Activated CD4-positive, alpha-beta T cell treated with anti-CD3 and anti-CD28 coated beads for 1 hour (primary cell): ENCODE data around the gene ABHD11.

Source experiments
- DNase-seq: peaks from one replicate; pipeline ENCODE4 v3.0.0-alpha.2; 2020

The ABHD11 gene

DNA sequence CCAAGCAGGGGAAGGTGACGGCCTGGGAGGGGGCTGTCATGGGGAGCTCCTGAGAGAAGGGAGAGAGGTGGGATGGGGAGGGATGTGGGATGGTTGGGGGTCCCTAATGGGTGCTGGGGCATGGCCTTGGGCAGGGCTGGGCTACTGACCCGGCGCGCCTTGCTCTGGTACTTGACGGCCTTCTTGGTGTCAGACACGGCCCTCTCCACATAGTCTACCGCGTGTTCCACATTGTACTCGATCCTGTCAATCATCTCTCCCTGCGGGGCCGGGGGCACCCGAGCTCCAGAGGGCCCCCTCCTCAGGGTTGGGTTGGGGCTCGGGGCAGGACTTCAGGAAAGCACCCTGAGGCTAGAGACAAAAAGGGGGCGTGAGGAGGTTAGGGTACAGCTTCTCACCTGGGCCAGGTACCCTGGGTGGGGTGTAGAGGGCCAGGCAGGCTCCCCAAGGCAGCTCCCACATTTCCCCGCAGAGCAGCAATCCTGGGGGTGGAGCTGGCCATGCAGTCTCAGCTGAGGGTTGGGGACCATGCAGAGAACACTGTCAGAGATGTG, 37.9 kb downstream of the ABHD11 start:
- no peak for DNase-seq

- DNase-seq, result no peak
Measured at GRCh38 chr7:73700069-73700423, 38.6 kb downstream of the ABHD11 start.

DNA sequence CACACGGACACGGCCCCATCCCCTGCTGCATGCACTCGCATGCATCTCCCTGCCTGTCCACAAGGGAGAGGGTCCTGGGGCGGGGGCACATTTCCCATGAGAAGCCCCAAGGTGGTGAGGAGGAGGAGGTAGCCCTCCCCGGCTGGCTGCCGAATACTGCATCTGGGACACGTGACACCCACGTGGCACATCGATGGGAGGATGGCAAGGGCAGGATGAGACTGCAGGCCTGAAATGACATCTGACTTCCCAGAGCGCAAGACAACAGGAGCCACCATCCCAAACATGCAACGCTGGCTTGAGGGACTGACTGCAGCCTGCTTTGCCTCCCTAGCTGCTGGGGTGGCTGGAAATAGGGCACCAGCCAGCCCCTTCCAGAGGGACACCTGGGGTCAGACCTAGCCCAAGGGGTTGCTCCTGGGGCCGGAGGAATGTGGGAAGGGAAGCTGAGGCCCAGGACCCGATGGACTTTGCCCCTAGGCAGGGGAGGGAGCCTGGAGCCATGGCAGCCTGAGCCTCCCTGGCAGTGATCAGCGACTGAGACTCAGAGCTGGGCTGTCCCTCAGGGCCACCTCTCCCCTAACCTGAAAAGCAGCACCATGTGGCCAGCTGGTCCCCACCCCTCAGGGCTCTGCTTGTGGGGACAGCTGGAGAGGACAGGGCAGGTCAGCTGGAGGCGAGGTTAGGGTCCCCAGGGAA, 39.1 kb downstream of the ABHD11 start:
- no peak for DNase-seq

GRCh38 chr7:73698410-73698809, 40.2 kb downstream of the ABHD11 start:
- no peak for DNase-seq

DNA sequence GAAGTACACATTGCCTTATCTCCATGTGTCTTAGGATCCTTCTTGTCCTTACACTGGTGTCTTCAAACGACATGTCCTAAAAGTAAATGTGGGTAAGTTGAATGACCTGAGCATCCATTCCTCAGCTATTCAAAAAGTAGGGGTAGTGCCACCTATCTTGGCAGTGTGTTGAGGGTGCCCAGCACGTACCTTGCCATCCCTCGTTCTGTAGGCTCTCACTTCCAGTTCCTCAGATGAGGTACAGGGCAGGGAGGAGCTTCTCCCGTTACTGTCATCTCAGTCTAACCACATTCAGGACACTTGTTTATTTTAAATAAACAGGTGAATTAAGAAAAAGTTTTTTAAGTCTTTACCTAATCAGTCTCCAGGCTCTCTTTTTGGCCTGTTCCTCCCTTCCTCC, 42.2 kb downstream of the ABHD11 start:
- DNase-seq, result no peak

DNA sequence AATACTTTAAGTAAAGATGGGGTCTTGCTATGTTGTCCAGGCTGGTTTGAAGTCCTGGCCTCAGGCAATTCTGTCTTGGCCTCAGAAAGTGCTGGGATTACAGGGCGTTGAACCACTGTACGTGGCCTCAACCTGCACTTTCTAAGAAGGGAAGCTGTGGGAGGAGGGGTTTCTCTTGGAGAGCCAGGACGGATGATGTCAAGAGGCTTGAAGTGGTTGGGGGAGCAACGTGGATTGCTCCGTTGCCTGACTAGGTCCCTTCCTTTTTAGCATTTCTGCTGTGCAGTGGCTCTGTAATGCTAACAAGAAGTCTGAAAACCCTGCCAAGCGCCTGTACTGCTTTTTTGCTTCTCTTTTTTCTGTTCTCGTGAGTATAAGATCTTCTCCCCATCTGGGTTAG, 48.0 kb downstream of the ABHD11 start:
- DNase-seq, result no peak

GRCh38 chr7:73688288-73688687, 50.3 kb downstream of the ABHD11 start:
- no peak for DNase-seq
